Psoas muscle (tissue), 8 donors: Measurements from ENCODE around the gene C19orf53. TPM values are rescaled to one million over a fixed set of nuclear protein-coding genes. Genes with fewer than 3 reads are reported as not detected.
A peak's percentile ranks its signal among the peaks of the same experiment; 100 is the strongest.

Experiments used
- ATAC-seq, 4 donors: fragments of 200-7000 bp; cut with Tn5 transposase; one replicate each; pipeline ENCODE4 v1.9.1; 2020; ENCODE audit warnings: moderate library complexity in 3 of 4, mild to moderate bottlenecking in 2 of 4
- DNase-seq, 2 donors: peaks; one replicate each; pipeline ENCODE4 v3.0.0-alpha.2; 2020
- H3K27ac ChIP-seq: fragments of 200-600 bp; one replicate; pipeline ENCODE4 v1.8.0; 2022
- H3K27me3 ChIP-seq, 3 donors: fragments of 200-600 bp in 1 of 3; one replicate each; pipeline versions ENCODE4 v1.6.1 to v1.8.0; 2013 to 2022; ENCODE audit warnings: low read length in 2 of 3, mild to moderate bottlenecking in 2 of 3, moderate library complexity in 1 of 3; ENCODE audit not compliant: insufficient read depth in 3 of 3
- H3K36me3 ChIP-seq, 2 donors: fragments of 200-600 bp in 1 of 2; one replicate each; pipeline versions ENCODE4 v1.6.1 to v1.8.0; 2013 to 2022; ENCODE audit warnings: low read depth in 1 of 2, mild to moderate bottlenecking in 1 of 2, moderate library complexity in 1 of 2; ENCODE audit not compliant: insufficient read depth in 1 of 2
- H3K4me1 ChIP-seq: fragments of 200-600 bp; one replicate; pipeline ENCODE4 v1.8.0; 2022
- H3K4me3 ChIP-seq: fragments of 200-600 bp; one replicate; pipeline ENCODE4 v1.8.0; 2022; ENCODE audit warnings: mild to moderate bottlenecking
- H3K9me3 ChIP-seq: fragments of 200-600 bp; one replicate; pipeline ENCODE4 v1.8.0; 2022
- CTCF ChIP-seq: fragments of 200-600 bp; IDR thresholded peaks from one replicate; pipeline ENCODE4 v1.8.0; 2022; ENCODE audit warnings: antibody characterized with exemption
- WGBS, 3 donors: extraction: QIAGEN DNeasy Blood & Tissue Kit; methylation state at CpG; one replicate each; pipeline versions ENCODE4 v1.1.6 to v1.1.7; 2013; 5-methylcytosine and 5-hydroxymethylcytosine counted together
- intact Hi-C, 2 donors: fragments of 100-400 bp; cut with DNase I; formaldehyde crosslinking; loops; one replicate each; pipeline versions ENCODE4 v1.11.0 to v1.14.2; 2022
- polyA plus RNA-seq, 3 donors: library from polyadenylated mRNA; stranded (reverse); fragments of 200-250 nt; gene quantifications; one replicate each; pipeline ENCODE4 v1.2.3, GENCODE V29; 2013
- total RNA-seq, 4 donors: library from RNA; stranded (reverse); fragmentation: NEBNext Ultra II Directional in 2 of 4; extraction: Animal tissue kit (Norgen Biotek cat#: 25700) in 2 of 4; gene quantifications; one replicate each; pipeline versions ENCODE4 v1.2.1 to v1.2.4, GENCODE V29; 2021 to 2023
- donor health status: healthy with polysubstance abuse.
- donor health status: DM: no; HTN: no; CAD: no; lungs with moderate emphysema.
- donor health status: Bipolar disorder and iron deficiency.
- donor health status: healthy.
- donor health status: DM: yes; HTN: yes; CAD: no.
- donor health status: DM: no; HTN: no; CAD: no.
- donor health status: DM: no; HTN: no; CAD: no.
- donor health status: DM: yes; HTN: yes; CAD: no.

C19orf53 gene
- total and polyA plus RNA-seq, 7 donors = 88.9 to 196 (median 109) TPM

DNA sequence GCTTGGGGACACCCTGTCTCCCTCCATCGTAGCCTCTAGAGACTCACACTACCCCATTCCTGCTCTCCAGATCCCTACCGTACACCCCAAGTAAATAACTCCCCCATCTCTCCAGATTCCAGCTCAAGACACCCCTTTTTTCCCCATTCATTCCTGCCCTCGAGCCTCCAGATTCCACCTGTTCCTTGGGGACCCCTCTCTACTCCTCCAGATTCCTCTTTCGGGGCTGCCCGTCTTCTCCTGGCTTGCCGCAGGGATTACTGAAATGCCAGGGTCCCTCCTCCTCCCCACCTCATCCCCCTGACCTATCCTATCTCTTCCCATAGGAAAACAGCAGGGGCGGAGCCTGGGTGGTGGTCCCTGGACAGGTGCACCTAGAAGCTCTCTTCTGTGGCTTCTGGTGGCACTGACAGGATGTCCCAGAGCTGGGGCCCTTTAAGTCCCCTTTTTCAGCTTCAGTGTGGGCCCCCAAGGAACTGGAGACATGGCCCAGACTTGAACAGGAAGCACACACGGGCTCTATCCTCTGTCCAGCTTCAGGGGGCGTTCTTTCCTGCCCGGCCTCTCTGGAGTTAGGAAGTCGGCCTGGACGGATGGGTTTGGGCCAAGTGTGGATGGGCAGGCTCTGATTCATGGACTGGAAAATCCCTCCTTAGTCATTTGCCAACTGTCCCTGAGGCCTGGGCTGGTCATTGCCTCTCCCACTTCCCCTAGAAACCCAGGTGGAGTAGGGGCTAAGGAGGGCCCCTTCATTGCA lies 22.2 kb downstream of the C19orf53 start:
- H3K4me1 ChIP-seq = peaks cover 20% of the 10 kb centered on the region
- no peaks in the 10 kb centered on the region for H3K27me3 ChIP-seq
- peak; percentile 82 to 88 for DNase-seq
- peak overlapping the region; percentile 93 for H3K27ac ChIP-seq
- ATAC-seq = peak; percentile 51 to 63 (median 59)
- WGBS, 3 donors = 11 to 23% (median 16%) methylated on average over 12 of the region's 12 CpGs
- intact Hi-C loops = loop anchor here (5.0 kb wide), 1 partner anchor 36 kb away; no protein-coding TSS in a partner anchor
- H3K36me3 ChIP-seq = no peaks in the 10 kb centered on the region
- peak overlapping the region; percentile 79 for H3K4me3 ChIP-seq
- H3K9me3 ChIP-seq = no peaks in the 10 kb centered on the region
- TF ChIP-seq CTCF = no peak

- no peaks in the 10 kb centered on the region for H3K27me3 ChIP-seq
- 51 to 58% (median 56%) methylated on average over 4 of the region's 4 CpGs for WGBS, 3 donors
- peak overlapping the region; percentile 79 for H3K4me3 ChIP-seq
- intact Hi-C loops = loop anchor here (5.0 kb wide), 1 partner anchor 35 kb away; no protein-coding TSS in a partner anchor
- H3K9me3 ChIP-seq = no peaks in the 10 kb centered on the region
- DNase-seq = no peak
- peak overlapping the region; percentile 93 for H3K27ac ChIP-seq
- TF ChIP-seq CTCF = no peak
- no peak for ATAC-seq
- peaks cover 20% of the 10 kb centered on the region for H3K4me1 ChIP-seq
- H3K36me3 ChIP-seq = no peaks in the 10 kb centered on the region
Observed at GRCh38 chr19:13797058-13797440, 22.8 kb downstream of the C19orf53 start.

DNA sequence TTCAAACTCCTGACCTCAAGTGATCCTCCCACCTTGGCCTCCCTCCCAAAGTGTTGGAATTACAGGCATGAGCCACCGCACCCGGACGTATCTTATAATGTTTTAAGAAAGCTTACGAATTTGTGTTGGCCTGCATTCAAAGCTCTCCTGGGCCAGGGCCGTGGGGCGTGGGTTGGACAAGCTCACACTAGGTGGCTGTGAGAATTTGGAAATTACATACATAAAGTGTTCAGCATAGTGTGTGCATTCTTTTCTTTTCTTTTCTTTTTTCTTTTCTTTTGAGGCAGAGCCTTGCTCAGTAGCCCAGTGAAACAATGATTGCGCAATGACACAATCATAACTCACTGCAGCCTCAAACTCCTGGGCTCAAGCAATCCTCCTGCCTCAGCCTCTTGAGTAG lies 23.6 kb downstream of the C19orf53 start:
- ATAC-seq (no peak), DNase-seq (peak in 1 of 2 donors; percentile 43)
- H3K9me3 ChIP-seq = no peaks in the 10 kb centered on the region
- peaks cover 0 to 6% of the 10 kb centered on the region in 2 donors for H3K36me3 ChIP-seq
- peaks cover 20% of the 10 kb centered on the region for H3K4me1 ChIP-seq
- H3K4me3 ChIP-seq = no peak overlapping the region
- TF ChIP-seq CTCF = no peak
- no peaks in the 10 kb centered on the region for H3K27me3 ChIP-seq
- H3K27ac ChIP-seq = no peak overlapping the region
- intact Hi-C loops = loop anchor here (5.0 kb wide), 1 partner anchor 34 kb away; no protein-coding TSS in a partner anchor
- 37 to 51% (median 40%) methylated on average over 7 of the region's 7 CpGs for WGBS, 3 donors

DNA sequence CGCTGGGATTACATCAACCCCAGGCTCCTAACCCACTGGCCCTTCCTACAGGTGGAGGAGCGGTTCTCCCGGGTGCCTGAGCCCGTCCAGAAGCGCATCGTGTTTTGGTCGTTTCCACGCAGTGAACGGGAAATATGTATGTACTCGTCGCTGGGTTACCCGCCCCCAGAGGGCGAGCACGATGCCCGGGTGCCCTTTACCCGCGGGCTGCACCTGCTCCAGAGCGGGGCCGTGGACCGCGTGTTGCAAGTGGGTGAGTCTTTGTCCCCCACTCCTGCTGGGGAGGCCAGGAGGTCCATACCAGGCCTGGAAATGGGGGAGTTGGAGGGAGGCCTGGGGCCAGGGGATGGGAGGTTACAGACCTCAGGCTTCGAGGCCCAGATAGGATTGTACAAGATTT lies 25.4 kb downstream of the C19orf53 start:
- no peak overlapping the region for H3K4me3 ChIP-seq
- no peak overlapping the region for H3K27ac ChIP-seq
- peaks cover 15% of the 10 kb centered on the region for H3K4me1 ChIP-seq
- no peak for TF ChIP-seq CTCF
- no peaks in the 10 kb centered on the region for H3K27me3 ChIP-seq
- WGBS, 3 donors = 92 to 94% (median 92%) methylated on average over 22 of the region's 22 CpGs
- H3K9me3 ChIP-seq = no peaks in the 10 kb centered on the region
- ATAC-seq (no peak), DNase-seq (no peak)
- peaks cover 0 to 8% of the 10 kb centered on the region in 2 donors for H3K36me3 ChIP-seq
- intact Hi-C loops = loop anchor here (5.0 kb wide), 1 partner anchor 33 kb away; no protein-coding TSS in a partner anchor
